Measurements from ENCODE around the gene NPR2.

GRCh38 chr9:35781066-35781465, 10.3 kb upstream of the NPR2 start:
- no peak for TF ChIP-seq POLR2A (IDR thresholded peaks at IDR 0.05)
- TF ChIP-seq CTCF (IDR thresholded peaks at IDR 0.05), result no peak

All from Peyer's patch (tissue), 4 donors.